GM23338 (cell line): ENCODE data around the gene OTP. TPM values are rescaled to one million over a fixed set of nuclear protein-coding genes. Genes with fewer than 3 reads are reported as not detected.

Source experiments
- ATAC-seq: fragments of 200-7000 bp; cut with Tn5 transposase; 3 replicates; pipeline ENCODE4 v1.9.1; 2020
- DNase-seq: peaks from one replicate; pipeline ENCODE4 v3.0.0-alpha.2; 2015; ENCODE audit warnings: low spot score
- H2AFZ ChIP-seq: fragments of 200-600 bp; sonication (generic); 2 replicates; pipeline ENCODE4 v1.8.0; 2016; ENCODE audit warnings: antibody characterized with exemption, mild to moderate bottlenecking, moderate library complexity
- H3F3A ChIP-seq: fragments of 200-600 bp; sonication (generic); replicated peaks from 2 replicates; pipeline ENCODE4 v1.8.0; 2017; ENCODE audit warnings: antibody characterized with exemption, mixed run types, low read depth
- H3K27ac ChIP-seq: fragments of 200-600 bp; sonication (generic); 2 replicates; pipeline ENCODE4 v1.6.1; 2016; ENCODE audit warnings: low read depth
- H3K27me3 ChIP-seq: fragments of 200-600 bp; sonication (generic); 2 replicates; pipeline ENCODE4 v1.8.0; 2016; ENCODE audit warnings: mild to moderate bottlenecking, mixed run types, moderate library complexity; ENCODE audit not compliant: insufficient read depth
- H3K36me3 ChIP-seq: fragments of 200-600 bp; sonication (generic); 2 replicates; pipeline ENCODE4 v1.8.0; 2016; ENCODE audit warnings: mild to moderate bottlenecking; ENCODE audit not compliant: insufficient read depth
- H3K4me1 ChIP-seq: fragments of 200-600 bp; sonication (generic); 2 replicates; pipeline ENCODE4 v1.8.0; 2016; ENCODE audit warnings: mild to moderate bottlenecking, moderate library complexity; ENCODE audit not compliant: insufficient read depth
- H3K4me2 ChIP-seq: fragments of 200-600 bp; sonication (generic); 2 replicates; pipeline ENCODE4 v1.7.1; 2017; ENCODE audit warnings: mixed run types
- H3K4me3 ChIP-seq: fragments of 200-600 bp; sonication (generic); 2 replicates; pipeline ENCODE4 v1.6.1; 2016; ENCODE audit warnings: mixed run types
- H3K79me2 ChIP-seq: fragments of 200-600 bp; sonication (generic); replicated peaks from 2 replicates; pipeline ENCODE4 v1.8.0; 2017; ENCODE audit warnings: mild to moderate bottlenecking; ENCODE audit not compliant: insufficient read depth
- H3K9me2 ChIP-seq: fragments of 200-600 bp; sonication (generic); 2 replicates; pipeline ENCODE4 v1.8.0; 2017; ENCODE audit not compliant: insufficient read depth
- H4K20me1 ChIP-seq: fragments of 200-600 bp; sonication (generic); replicated peaks from 2 replicates; pipeline ENCODE4 v1.8.0; 2017; ENCODE audit warnings: mild to moderate bottlenecking; ENCODE audit not compliant: insufficient read depth
- H3K27ac Mint-ChIP-seq: 2 replicates; pipeline ENCODE4 v1.8.0; 2020; ENCODE audit warnings: inconsistent platforms, mild to moderate bottlenecking, moderate library complexity, mixed read lengths
- H3K27me3 Mint-ChIP-seq: 3 replicates; pipeline ENCODE4 v1.8.0; 2022; ENCODE audit warnings: low read depth, mild to moderate bottlenecking, moderate library complexity, mixed read lengths, inconsistent platforms; ENCODE audit not compliant: insufficient read depth, poor library complexity
- H3K36me3 Mint-ChIP-seq: 3 replicates; pipeline ENCODE4 v1.8.0; 2021; ENCODE audit warnings: low read depth, mild to moderate bottlenecking, inconsistent platforms, moderate library complexity, mixed read lengths
- H3K4me1 Mint-ChIP-seq: 3 replicates; pipeline ENCODE4 v1.8.0; 2020; ENCODE audit warnings: mild to moderate bottlenecking, inconsistent platforms, mixed read lengths
- H3K4me3 Mint-ChIP-seq: 3 replicates; pipeline ENCODE4 v1.8.0; 2021; ENCODE audit warnings: moderate library complexity, mild to moderate bottlenecking, inconsistent platforms, mixed read lengths
- H3K9me3 Mint-ChIP-seq: 3 replicates; pipeline ENCODE4 v1.8.0; 2020; ENCODE audit warnings: moderate library complexity, mild to moderate bottlenecking, inconsistent platforms, mixed read lengths
- EZH2 ChIP-seq: fragments of 200-600 bp; sonication (generic); IDR thresholded peaks from one replicate; pipeline ENCODE4 v1.8.0; 2017; ENCODE audit warnings: antibody characterized with exemption, mild to moderate bottlenecking, low read depth; ENCODE audit not compliant: unreplicated experiment
- EZH2phosphoT487 ChIP-seq: fragments of 200-600 bp; sonication (generic); IDR thresholded peaks from one replicate; pipeline ENCODE4 v1.8.1; 2018; ENCODE audit warnings: antibody characterized with exemption; ENCODE audit not compliant: unreplicated experiment
- JUNB ChIP-seq: IDR thresholded peaks from one replicate; pipeline ENCODE4 v1.6.1; 2016; ENCODE audit warnings: antibody characterized with exemption; ENCODE audit not compliant: unreplicated experiment
- NANOG ChIP-seq: IDR thresholded peaks from 2 replicates; pipeline ENCODE4 v1.6.1; 2016; ENCODE audit warnings: antibody characterized with exemption, borderline replicate concordance
- POLR2AphosphoS5 ChIP-seq: IDR thresholded peaks from 2 replicates; pipeline ENCODE4 v1.6.1; 2016; ENCODE audit warnings: antibody characterized with exemption, low read depth
- polyA plus RNA-seq: library from polyadenylated mRNA; unstranded; fragments of >200 nt; fragmentation: Nextera tagmentation; extraction: Ambion mirVana; gene quantifications from 2 replicates; pipeline ENCODE4 v1.2.1, GENCODE V29; 2016
- total RNA-seq: library from RNA; depleted of rRNA; stranded (reverse); fragments of >200 nt; shearing (Covaris generic); gene quantifications from 2 replicates; pipeline ENCODE4 v1.2.3, GENCODE V29; 2014
- TF ChIP-seq, protein P1 (sequence below): fragments of 250-450 bp; sonication (Bioruptor Pico); IDR thresholded peaks from 2 replicates; pipeline ENCODE4 v1.5.0; 2020; ENCODE audit warnings: mild to moderate bottlenecking, moderate library complexity
- TF ChIP-seq, protein P2 (sequence below): IDR thresholded peaks from one replicate; pipeline ENCODE4 v1.6.1; 2018; ENCODE audit warnings: antibody characterized with exemption; ENCODE audit not compliant: unreplicated experiment

OTP gene
- total and polyA plus RNA-seq, 2 experiments from 2014 or later: not detected

DNA sequence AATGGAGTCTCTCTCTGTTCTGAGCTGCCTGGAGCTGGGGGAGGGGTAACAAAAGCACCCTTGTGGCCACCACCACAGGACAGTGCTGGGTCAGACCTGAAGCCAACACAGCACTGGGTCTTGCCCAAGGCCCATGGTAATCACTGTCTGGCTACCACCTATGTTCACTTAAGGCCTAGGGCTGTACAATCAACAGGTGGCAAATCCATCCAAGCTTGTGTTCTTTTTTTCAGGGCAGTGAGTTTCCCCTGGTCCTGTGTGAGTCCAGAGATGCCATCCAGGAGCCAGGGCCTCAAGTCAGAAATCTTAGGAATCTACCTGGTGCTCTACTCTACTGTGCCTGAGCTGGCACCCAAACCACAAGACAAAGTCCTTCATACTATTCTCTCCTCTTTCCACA lies 20.1 kb upstream of the OTP start (continued):
- TF ChIP-seq, protein P1, sequence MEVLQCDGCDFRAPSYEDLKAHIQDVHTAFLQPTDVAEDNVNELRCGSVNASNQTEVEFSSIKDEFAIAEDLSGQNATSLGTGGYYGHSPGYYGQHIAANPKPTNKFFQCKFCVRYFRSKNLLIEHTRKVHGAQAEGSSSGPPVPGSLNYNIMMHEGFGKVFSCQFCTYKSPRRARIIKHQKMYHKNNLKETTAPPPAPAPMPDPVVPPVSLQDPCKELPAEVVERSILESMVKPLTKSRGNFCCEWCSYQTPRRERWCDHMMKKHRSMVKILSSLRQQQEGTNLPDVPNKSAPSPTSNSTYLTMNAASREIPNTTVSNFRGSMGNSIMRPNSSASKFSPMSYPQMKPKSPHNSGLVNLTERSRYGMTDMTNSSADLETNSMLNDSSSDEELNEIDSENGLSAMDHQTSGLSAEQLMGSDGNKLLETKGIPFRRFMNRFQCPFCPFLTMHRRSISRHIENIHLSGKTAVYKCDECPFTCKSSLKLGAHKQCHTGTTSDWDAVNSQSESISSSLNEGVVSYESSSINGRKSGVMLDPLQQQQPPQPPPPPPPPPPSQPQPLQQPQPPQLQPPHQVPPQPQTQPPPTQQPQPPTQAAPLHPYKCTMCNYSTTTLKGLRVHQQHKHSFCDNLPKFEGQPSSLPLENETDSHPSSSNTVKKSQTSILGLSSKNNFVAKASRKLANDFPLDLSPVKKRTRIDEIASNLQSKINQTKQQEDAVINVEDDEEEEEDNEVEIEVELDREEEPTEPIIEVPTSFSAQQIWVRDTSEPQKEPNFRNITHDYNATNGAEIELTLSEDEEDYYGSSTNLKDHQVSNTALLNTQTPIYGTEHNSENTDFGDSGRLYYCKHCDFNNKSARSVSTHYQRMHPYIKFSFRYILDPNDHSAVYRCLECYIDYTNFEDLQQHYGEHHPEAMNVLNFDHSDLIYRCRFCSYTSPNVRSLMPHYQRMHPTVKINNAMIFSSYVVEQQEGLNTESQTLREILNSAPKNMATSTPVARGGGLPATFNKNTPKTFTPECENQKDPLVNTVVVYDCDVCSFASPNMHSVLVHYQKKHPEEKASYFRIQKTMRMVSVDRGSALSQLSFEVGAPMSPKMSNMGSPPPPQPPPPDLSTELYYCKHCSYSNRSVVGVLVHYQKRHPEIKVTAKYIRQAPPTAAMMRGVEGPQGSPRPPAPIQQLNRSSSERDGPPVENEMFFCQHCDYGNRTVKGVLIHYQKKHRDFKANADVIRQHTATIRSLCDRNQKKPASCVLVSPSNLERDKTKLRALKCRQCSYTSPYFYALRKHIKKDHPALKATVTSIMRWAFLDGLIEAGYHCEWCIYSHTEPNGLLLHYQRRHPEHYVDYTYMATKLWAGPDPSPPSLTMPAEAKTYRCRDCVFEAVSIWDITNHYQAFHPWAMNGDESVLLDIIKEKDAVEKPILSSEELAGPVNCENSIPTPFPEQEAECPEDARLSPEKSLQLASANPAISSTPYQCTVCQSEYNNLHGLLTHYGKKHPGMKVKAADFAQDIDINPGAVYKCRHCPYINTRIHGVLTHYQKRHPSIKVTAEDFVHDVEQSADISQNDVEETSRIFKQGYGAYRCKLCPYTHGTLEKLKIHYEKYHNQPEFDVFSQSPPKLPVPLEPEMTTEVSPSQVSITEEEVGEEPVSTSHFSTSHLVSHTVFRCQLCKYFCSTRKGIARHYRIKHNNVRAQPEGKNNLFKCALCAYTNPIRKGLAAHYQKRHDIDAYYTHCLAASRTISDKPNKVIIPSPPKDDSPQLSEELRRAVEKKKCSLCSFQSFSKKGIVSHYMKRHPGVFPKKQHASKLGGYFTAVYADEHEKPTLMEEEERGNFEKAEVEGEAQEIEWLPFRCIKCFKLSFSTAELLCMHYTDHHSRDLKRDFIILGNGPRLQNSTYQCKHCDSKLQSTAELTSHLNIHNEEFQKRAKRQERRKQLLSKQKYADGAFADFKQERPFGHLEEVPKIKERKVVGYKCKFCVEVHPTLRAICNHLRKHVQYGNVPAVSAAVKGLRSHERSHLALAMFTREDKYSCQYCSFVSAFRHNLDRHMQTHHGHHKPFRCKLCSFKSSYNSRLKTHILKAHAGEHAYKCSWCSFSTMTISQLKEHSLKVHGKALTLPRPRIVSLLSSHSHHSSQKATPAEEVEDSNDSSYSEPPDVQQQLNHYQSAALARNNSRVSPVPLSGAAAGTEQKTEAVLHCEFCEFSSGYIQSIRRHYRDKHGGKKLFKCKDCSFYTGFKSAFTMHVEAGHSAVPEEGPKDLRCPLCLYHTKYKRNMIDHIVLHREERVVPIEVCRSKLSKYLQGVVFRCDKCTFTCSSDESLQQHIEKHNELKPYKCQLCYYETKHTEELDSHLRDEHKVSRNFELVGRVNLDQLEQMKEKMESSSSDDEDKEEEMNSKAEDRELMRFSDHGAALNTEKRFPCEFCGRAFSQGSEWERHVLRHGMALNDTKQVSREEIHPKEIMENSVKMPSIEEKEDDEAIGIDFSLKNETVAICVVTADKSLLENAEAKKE (CRISPR knock-in tag): no peak
- TF ChIP-seq EZH2: no peak
- TF ChIP-seq POLR2AphosphoS5: no peak
- TF ChIP-seq JUNB: no peak

DNA sequence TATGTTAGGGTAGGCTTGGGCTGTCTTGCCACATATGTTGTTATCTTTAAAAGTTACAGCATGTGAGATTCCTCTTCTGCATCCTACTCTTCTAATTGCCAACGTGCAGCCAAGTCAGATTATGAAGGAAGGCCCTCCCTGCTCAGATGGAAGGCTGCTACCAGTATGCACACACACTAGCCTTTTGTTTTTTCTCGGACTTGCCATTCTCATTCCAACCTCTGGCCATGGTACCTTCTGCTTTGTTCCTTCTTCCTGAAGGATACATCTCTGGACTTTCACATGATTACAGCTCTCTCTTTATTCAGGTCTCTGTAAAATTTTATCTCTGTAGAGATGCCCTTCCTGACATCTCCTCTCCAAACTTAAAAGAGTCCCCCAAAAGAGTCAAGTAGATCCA lies 12.8 kb upstream of the OTP start:
- no peak overlapping the region for H3K4me3 Mint-ChIP-seq
- Histone ChIP-seq H3K4me1 (no peaks in the 10 kb centered on the region), H3F3A (no peaks in the 10 kb centered on the region; the same call in 1 of the 2 replicates), H3K4me2 (no peak overlapping the region), H3K27ac (no peak overlapping the region), H3K27me3 (peaks cover 62% of the 10 kb centered on the region), H3K79me2 (no peaks in the 10 kb centered on the region), H3K36me3 (no peaks in the 10 kb centered on the region), H2AFZ (no peak overlapping the region), H4K20me1 (peaks cover 5% of the 10 kb centered on the region), H3K4me3 (no peak overlapping the region), H3K9me2 (no peaks in the 10 kb centered on the region; the same call in 1 of the 2 replicates)
- DNase-seq (no peak), ATAC-seq (no peak)
- TF ChIP-seq NANOG: no peak
- TF ChIP-seq EZH2phosphoT487: no peak
- TF ChIP-seq, protein P2, sequence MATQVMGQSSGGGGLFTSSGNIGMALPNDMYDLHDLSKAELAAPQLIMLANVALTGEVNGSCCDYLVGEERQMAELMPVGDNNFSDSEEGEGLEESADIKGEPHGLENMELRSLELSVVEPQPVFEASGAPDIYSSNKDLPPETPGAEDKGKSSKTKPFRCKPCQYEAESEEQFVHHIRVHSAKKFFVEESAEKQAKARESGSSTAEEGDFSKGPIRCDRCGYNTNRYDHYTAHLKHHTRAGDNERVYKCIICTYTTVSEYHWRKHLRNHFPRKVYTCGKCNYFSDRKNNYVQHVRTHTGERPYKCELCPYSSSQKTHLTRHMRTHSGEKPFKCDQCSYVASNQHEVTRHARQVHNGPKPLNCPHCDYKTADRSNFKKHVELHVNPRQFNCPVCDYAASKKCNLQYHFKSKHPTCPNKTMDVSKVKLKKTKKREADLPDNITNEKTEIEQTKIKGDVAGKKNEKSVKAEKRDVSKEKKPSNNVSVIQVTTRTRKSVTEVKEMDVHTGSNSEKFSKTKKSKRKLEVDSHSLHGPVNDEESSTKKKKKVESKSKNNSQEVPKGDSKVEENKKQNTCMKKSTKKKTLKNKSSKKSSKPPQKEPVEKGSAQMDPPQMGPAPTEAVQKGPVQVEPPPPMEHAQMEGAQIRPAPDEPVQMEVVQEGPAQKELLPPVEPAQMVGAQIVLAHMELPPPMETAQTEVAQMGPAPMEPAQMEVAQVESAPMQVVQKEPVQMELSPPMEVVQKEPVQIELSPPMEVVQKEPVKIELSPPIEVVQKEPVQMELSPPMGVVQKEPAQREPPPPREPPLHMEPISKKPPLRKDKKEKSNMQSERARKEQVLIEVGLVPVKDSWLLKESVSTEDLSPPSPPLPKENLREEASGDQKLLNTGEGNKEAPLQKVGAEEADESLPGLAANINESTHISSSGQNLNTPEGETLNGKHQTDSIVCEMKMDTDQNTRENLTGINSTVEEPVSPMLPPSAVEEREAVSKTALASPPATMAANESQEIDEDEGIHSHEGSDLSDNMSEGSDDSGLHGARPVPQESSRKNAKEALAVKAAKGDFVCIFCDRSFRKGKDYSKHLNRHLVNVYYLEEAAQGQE: no peak
- no peak for TF ChIP-seq POLR2AphosphoS5
- H3K9me3 Mint-ChIP-seq: no peaks in the 10 kb centered on the region
- no peak overlapping the region for H3K27ac Mint-ChIP-seq
- H3K4me1 Mint-ChIP-seq: no peaks in the 10 kb centered on the region
- no peaks in the 10 kb centered on the region for H3K36me3 Mint-ChIP-seq
- peaks cover 47% of the 10 kb centered on the region for H3K27me3 Mint-ChIP-seq
